ENCODE data around the gene CWC27.
"Not testable (repeated sequence)": the region's sequence is repeated elsewhere in the genome, so short reads cannot be mapped to it uniquely, and the experiment has no call there.

Gene CWC27

GRCh38 chr5:64814073-64814472 lies 45.3 kb downstream of the CWC27 start:
- TF ChIP-seq REST (IDR thresholded peaks at IDR 0.05; ENCODE audit: insufficient replicate concordance, low read depth) (no peak), GABPA (IDR thresholded peaks at IDR 0.05; ENCODE audit: low read depth) (no peak), SPI1 (IDR thresholded peaks at IDR 0.05; ENCODE audit: borderline replicate concordance, low read depth) (no peak), POLR2AphosphoS5 (IDR thresholded peaks at IDR 0.05; ENCODE audit: low read depth) (no peak)
- TF ChIP-seq, protein P1, sequence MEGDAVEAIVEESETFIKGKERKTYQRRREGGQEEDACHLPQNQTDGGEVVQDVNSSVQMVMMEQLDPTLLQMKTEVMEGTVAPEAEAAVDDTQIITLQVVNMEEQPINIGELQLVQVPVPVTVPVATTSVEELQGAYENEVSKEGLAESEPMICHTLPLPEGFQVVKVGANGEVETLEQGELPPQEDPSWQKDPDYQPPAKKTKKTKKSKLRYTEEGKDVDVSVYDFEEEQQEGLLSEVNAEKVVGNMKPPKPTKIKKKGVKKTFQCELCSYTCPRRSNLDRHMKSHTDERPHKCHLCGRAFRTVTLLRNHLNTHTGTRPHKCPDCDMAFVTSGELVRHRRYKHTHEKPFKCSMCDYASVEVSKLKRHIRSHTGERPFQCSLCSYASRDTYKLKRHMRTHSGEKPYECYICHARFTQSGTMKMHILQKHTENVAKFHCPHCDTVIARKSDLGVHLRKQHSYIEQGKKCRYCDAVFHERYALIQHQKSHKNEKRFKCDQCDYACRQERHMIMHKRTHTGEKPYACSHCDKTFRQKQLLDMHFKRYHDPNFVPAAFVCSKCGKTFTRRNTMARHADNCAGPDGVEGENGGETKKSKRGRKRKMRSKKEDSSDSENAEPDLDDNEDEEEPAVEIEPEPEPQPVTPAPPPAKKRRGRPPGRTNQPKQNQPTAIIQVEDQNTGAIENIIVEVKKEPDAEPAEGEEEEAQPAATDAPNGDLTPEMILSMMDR (IDR thresholded peaks at IDR 0.05; ENCODE audit: insufficient read depth, low read length) = no peak
- no peak overlapping the region for H3K27ac ChIP-seq (replicated peaks)
- H3K27me3 ChIP-seq (ENCODE audit: insufficient read depth, poor library complexity, severe bottlenecking) = no peaks in the 10 kb centered on the region
- no peak for DNase-seq (ENCODE audit: low read depth in 1 of 2, low spot score in 1 of 2)
- no peak overlapping the region for H3K4me3 ChIP-seq (replicated peaks; ENCODE audit: insufficient read depth, low read length)

DNA sequence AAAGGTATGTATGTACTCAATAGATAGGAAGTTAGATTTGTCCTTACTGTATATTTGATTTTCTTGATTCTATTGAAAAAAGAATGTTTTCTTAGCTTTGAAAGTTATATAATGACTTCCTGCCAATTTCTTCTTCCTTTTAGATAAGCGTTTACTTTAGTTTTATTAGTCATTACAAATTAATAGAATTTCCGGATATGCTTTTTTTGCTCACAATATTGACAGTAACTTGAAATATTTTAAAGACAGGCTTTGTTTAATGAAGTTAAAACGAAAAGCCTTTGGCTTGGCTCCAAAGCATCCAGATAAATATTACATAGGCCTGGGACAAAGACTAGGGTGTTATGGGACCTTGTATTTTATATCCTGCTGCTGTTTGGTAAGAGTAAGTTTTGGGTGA lies 49.5 kb downstream of the CWC27 start:
- Histone ChIP-seq H3K27ac (replicated peaks) (no peak overlapping the region), H3K27me3 (ENCODE audit: insufficient read depth, poor library complexity, severe bottlenecking) (no peaks in the 10 kb centered on the region), H3K4me3 (replicated peaks; ENCODE audit: insufficient read depth, low read length) (no peak overlapping the region)
- TF ChIP-seq SPI1 (IDR thresholded peaks at IDR 0.05; ENCODE audit: borderline replicate concordance, low read depth) (no peak), POLR2AphosphoS5 (IDR thresholded peaks at IDR 0.05; ENCODE audit: low read depth) (no peak), REST (IDR thresholded peaks at IDR 0.05; ENCODE audit: insufficient replicate concordance, low read depth) (no peak), GABPA (IDR thresholded peaks at IDR 0.05; ENCODE audit: low read depth) (no peak)
- TF ChIP-seq, protein P1 (IDR thresholded peaks at IDR 0.05; ENCODE audit: insufficient read depth, low read length) = no peak
- no peak for DNase-seq (ENCODE audit: low read depth in 1 of 2, low spot score in 1 of 2)

DNA sequence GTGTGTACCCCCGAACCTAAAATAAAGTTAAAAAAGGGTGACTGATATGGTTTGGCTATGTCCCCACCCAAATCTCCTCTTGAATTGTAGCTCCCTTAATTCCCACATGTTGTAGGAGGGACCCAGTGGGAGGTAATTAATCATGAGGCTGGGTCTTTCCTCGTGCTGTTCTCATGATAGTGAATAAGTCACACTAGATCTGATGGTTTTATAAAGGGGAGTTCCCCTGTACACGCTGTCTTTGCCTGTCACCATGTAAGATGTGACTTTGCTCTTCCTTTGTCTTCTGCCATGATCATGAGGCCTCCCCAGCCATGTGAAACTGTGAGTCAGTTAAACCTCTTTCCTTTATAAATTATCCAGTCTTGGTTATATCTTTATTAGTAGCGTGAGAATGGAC lies 50.6 kb downstream of the CWC27 start:
- H3K27me3 ChIP-seq (ENCODE audit: insufficient read depth, poor library complexity, severe bottlenecking); DNase-seq (ENCODE audit: low read depth in 1 of 2, low spot score in 1 of 2); H3K27ac ChIP-seq (replicated peaks); H3K4me3 ChIP-seq (replicated peaks; ENCODE audit: insufficient read depth, low read length): not testable (repeated sequence)

GRCh38 chr5:64822320-64822719 lies 53.6 kb downstream of the CWC27 start:
- TF ChIP-seq, protein P1 (IDR thresholded peaks at IDR 0.05; ENCODE audit: insufficient read depth, low read length) = no peak
- no peaks in the 10 kb centered on the region for H3K27me3 ChIP-seq (ENCODE audit: insufficient read depth, poor library complexity, severe bottlenecking)

More at GRCh38 chr5:64822320-64822719, 53.6 kb downstream of the CWC27 start:
- Histone ChIP-seq H3K4me3 (replicated peaks; ENCODE audit: insufficient read depth, low read length) (no peak overlapping the region), H3K27ac (replicated peaks) (no peak overlapping the region)
- no peak for DNase-seq (ENCODE audit: low read depth in 1 of 2, low spot score in 1 of 2)
